H1 (cell line): ENCODE results near the gene GRPR. TPM values are rescaled to one million over a fixed set of nuclear protein-coding genes. Genes with fewer than 3 reads are reported as not detected.
"Not testable (repeated sequence)": the region's sequence is repeated elsewhere in the genome, so short reads cannot be mapped to it uniquely, and the experiment has no call there.

Source experiments
- CTCF ChIA-PET: fragments of 300-600 bp; sonication (Branson Sonifier 250); formaldehyde crosslinking; loops from one replicate; lab custom pipeline; 2021; ENCODE audit not compliant: partially characterized antibody; lab: Charles Lee
- POLR2A ChIA-PET: fragments of 300-600 bp; sonication (Branson Sonifier 250); formaldehyde crosslinking; loops from one replicate; lab custom pipeline; 2021; ENCODE audit warnings: inconsistent platforms; ENCODE audit not compliant: partially characterized antibody; lab: Charles Lee
- DNase-seq, 2 experiments: peaks; one replicate each; pipeline versions ENCODE4 v3.0.0 to v3.0.0-alpha.2; 2010 to 2022; ENCODE audit warnings: low spot score in 2 of 2, low read depth in 1 of 2, mixed read lengths in 1 of 2
- FAIRE-seq: peaks from 2 replicates; lab custom pipeline; 2011; peaks lifted over from hg19 to GRCh38; lab: Jason Lieb, UNC
- H2AFZ ChIP-seq: 2 replicates; pipeline ENCODE4 v1.8.1; 2012; ENCODE audit warnings: low read length, inconsistent platforms
- H2AK5ac ChIP-seq: 2 replicates; pipeline ENCODE4 v1.6.1; 2013; ENCODE audit warnings: low read depth, low read length
- H2BK120ac ChIP-seq: replicated peaks from 2 replicates; pipeline ENCODE3; 2013; ENCODE audit warnings: low read depth, low read length, inconsistent platforms
- H2BK12ac ChIP-seq: 2 replicates; pipeline ENCODE4 v1.6.1; 2013; ENCODE audit warnings: low read depth, low read length
- H2BK15ac ChIP-seq: 2 replicates; pipeline ENCODE4 v1.6.1; 2013; ENCODE audit warnings: low read length
- H2BK20ac ChIP-seq: 2 replicates; pipeline ENCODE4 v1.6.1; 2013; ENCODE audit warnings: low read length
- H2BK5ac ChIP-seq: 2 replicates; pipeline ENCODE4 v1.6.1; 2013; ENCODE audit warnings: low read depth, low read length
- H3K14ac ChIP-seq: 2 replicates; pipeline ENCODE4 v1.6.1; 2013; ENCODE audit warnings: inconsistent platforms; ENCODE audit not compliant: insufficient read length
- H3K18ac ChIP-seq: 2 replicates; pipeline ENCODE4 v1.6.1; 2013; ENCODE audit warnings: low read length; ENCODE audit errors: extremely low read depth
- H3K23ac ChIP-seq: 2 replicates; pipeline ENCODE4 v1.6.1; 2013; ENCODE audit warnings: inconsistent platforms; ENCODE audit not compliant: insufficient read length
- H3K23me2 ChIP-seq: 2 replicates; pipeline ENCODE4 v1.6.1; 2013; ENCODE audit warnings: low read depth, low read length
- H3K27ac ChIP-seq: 2 replicates; pipeline ENCODE4 v1.6.1; 2011; ENCODE audit warnings: low read depth, low read length, inconsistent platforms
- H3K27me3 ChIP-seq, 4 experiments: replicated peaks in 1 of 4; 1 replicate in 1 of 4; 2 replicates in 3 of 4; pipeline versions ENCODE4 v1.6.1 to v1.8.1; 2011 to 2013; ENCODE audit warnings: low read length in 3 of 4, mild to moderate bottlenecking in 3 of 4, inconsistent platforms in 2 of 4, mixed read lengths in 2 of 4, moderate library complexity in 1 of 4; ENCODE audit not compliant: control insufficient read depth in 3 of 4, insufficient read depth in 3 of 4; ENCODE audit errors: extremely low read depth in 1 of 4
- H3K36me3 ChIP-seq, 4 experiments: 2 replicates each; pipeline versions ENCODE4 v1.6.1 to v1.8.1; 2011 to 2013; ENCODE audit warnings: mild to moderate bottlenecking in 4 of 4, low read length in 3 of 4, moderate library complexity in 2 of 4, control low read depth in 1 of 4, inconsistent platforms in 1 of 4; ENCODE audit not compliant: insufficient read depth in 4 of 4, control insufficient read depth in 2 of 4
- H3K4ac ChIP-seq: replicated peaks from 2 replicates; pipeline ENCODE3; 2013; ENCODE audit warnings: low read length, low read depth, mixed read lengths, inconsistent platforms; ENCODE audit not compliant: insufficient read length
- H3K4me1 ChIP-seq, 4 experiments: replicated peaks in 1 of 4; 1 replicate in 1 of 4; 2 replicates in 3 of 4; pipeline versions ENCODE4 v1.6.1 to v1.8.1; 2011 to 2013; ENCODE audit warnings: low read length in 3 of 4, inconsistent platforms in 2 of 4, mixed read lengths in 1 of 4; ENCODE audit not compliant: insufficient read depth in 4 of 4, control insufficient read depth in 3 of 4
- H3K4me2 ChIP-seq, 2 experiments: 2 replicates each; pipeline versions ENCODE4 v1.6.1 to v1.8.1; 2011 to 2013; ENCODE audit warnings: low read depth in 2 of 2, low read length in 2 of 2, control low read depth in 1 of 2, inconsistent platforms in 1 of 2, mild to moderate bottlenecking in 1 of 2; ENCODE audit not compliant: insufficient read depth in 1 of 2
- H3K4me3 ChIP-seq, 4 experiments: fragments of 200-600, 300-600 bp in 1 of 4; sonication (generic), shearing (Covaris generic), sonication (Bioruptor Twin) in 1 of 4; 2 replicates each; pipeline versions ENCODE4 v1.5.1 to v1.8.1; 2011 to 2016; ENCODE audit warnings: low read length in 4 of 4, low read depth in 3 of 4, control low read depth in 2 of 4, inconsistent platforms in 2 of 4, mild to moderate bottlenecking in 2 of 4, mixed read lengths in 1 of 4, moderate library complexity in 1 of 4; ENCODE audit not compliant: insufficient read depth in 2 of 4; ENCODE audit errors: extremely low read depth in 1 of 4
- H3K56ac ChIP-seq: replicated peaks from 2 replicates; pipeline ENCODE3; 2013; ENCODE audit warnings: low read depth, mild to moderate bottlenecking, mixed read lengths, low read length, inconsistent platforms; ENCODE audit not compliant: insufficient read length
- H3K79me1 ChIP-seq: 2 replicates; pipeline ENCODE4 v1.6.1; 2013; ENCODE audit warnings: low read depth, low read length, control low read depth
- H3K79me2 ChIP-seq, 2 experiments: 2 replicates each; pipeline versions ENCODE4 v1.6.1 to v1.8.1; 2012 to 2013; ENCODE audit warnings: low read length in 2 of 2, mild to moderate bottlenecking in 2 of 2, inconsistent platforms in 1 of 2; ENCODE audit not compliant: insufficient read depth in 2 of 2, control insufficient read depth in 1 of 2
- H3K9ac ChIP-seq, 4 experiments: replicated peaks in 1 of 4; 1 replicate in 1 of 4; 2 replicates in 3 of 4; pipeline versions ENCODE4 v1.6.1 to v1.8.1; 2011 to 2013; ENCODE audit warnings: low read depth in 3 of 4, low read length in 3 of 4, control low read depth in 2 of 4, mild to moderate bottlenecking in 2 of 4, moderate library complexity in 2 of 4, inconsistent platforms in 1 of 4; ENCODE audit errors: extremely low read depth in 1 of 4
- H3K9me3 ChIP-seq, 2 experiments: 2 replicates each; pipeline versions ENCODE4 v1.6.1 to v1.8.1; 2012 to 2013; ENCODE audit warnings: mild to moderate bottlenecking in 2 of 2, moderate library complexity in 2 of 2, control low read depth in 1 of 2, inconsistent platforms in 1 of 2, low read depth in 1 of 2, low read length in 1 of 2, mixed read lengths in 1 of 2; ENCODE audit not compliant: insufficient read depth in 2 of 2
- H4K20me1 ChIP-seq, 2 experiments: replicated peaks in 1 of 2; 2 replicates each; pipeline versions ENCODE3 to v1.8.1; 2011 to 2013; ENCODE audit warnings: inconsistent platforms in 2 of 2, low read length in 2 of 2, mild to moderate bottlenecking in 1 of 2; ENCODE audit not compliant: insufficient read depth in 2 of 2, control insufficient read depth in 1 of 2
- H4K5ac ChIP-seq: 2 replicates; pipeline ENCODE4 v1.6.1; 2013; ENCODE audit warnings: low read length, low read depth, mixed read lengths, inconsistent platforms; ENCODE audit not compliant: insufficient read length
- H4K8ac ChIP-seq: 2 replicates; pipeline ENCODE4 v1.8.0; 2013; ENCODE audit warnings: mild to moderate bottlenecking, moderate library complexity, low read length, inconsistent platforms; ENCODE audit not compliant: insufficient read depth; ENCODE audit errors: extremely low read depth
- H4K91ac ChIP-seq: replicated peaks from 2 replicates; pipeline ENCODE3; 2013; ENCODE audit warnings: low read length, mixed read lengths, inconsistent platforms; ENCODE audit not compliant: insufficient read length
- HDAC2 ChIP-seq, 2 experiments: fragments of 300-600 bp in 1 of 2; sonication (generic) in 1 of 2; IDR thresholded peaks; 2 replicates each; pipeline ENCODE4 v1.6.1; 2011 to 2012; ENCODE audit warnings: low read depth in 2 of 2, low read length in 2 of 2, mild to moderate bottlenecking in 2 of 2, moderate library complexity in 2 of 2, borderline replicate concordance in 1 of 2, inconsistent platforms in 1 of 2
- NRF1 ChIP-seq: IDR thresholded peaks from 2 replicates; pipeline ENCODE4 v1.6.1; 2011; ENCODE audit warnings: mild to moderate bottlenecking, low read depth, low read length, improper control_type of control experiment
- RXRA ChIP-seq: IDR thresholded peaks from 2 replicates; pipeline ENCODE4 v1.6.1; 2011; ENCODE audit warnings: low read depth, mild to moderate bottlenecking, low read length, moderate library complexity; ENCODE audit not compliant: insufficient read depth
- SIN3A ChIP-seq, 2 experiments: IDR thresholded peaks in 1 of 2; conservative IDR thresholded peaks in 1 of 2; 2 replicates each; pipeline ENCODE4 v1.6.1; 2011 to 2012; ENCODE audit warnings: low read length in 2 of 2, improper control_type of control experiment in 1 of 2, low read depth in 1 of 2, mild to moderate bottlenecking in 1 of 2
- SRF ChIP-seq: IDR thresholded peaks from 2 replicates; pipeline ENCODE4 v1.6.1; 2011; ENCODE audit warnings: mild to moderate bottlenecking, low read depth, low read length, moderate library complexity
- WGBS, 2 experiments: shearing (Covaris generic) in 1 of 2; methylation state at CpG; one replicate each; pipeline versions ENCODE4 v1.1.6 to v1.1.7; 2013 to 2015; ENCODE audit warnings: low lambda C conversion rate in 2 of 2, mixed read lengths in 2 of 2, inconsistent platforms in 1 of 2, low coverage in 1 of 2, missing lambda C conversion rate in 1 of 2; ENCODE audit not compliant: insufficient replicate concordance in 2 of 2, insufficient coverage in 1 of 2, insufficient read length in 1 of 2; ENCODE audit errors: extremely low coverage in 1 of 2, missing lambda C conversion rate in 1 of 2; 5-methylcytosine and 5-hydroxymethylcytosine counted together
- polyA plus RNA-seq, 7 experiments: library from polyadenylated mRNA; depleted of rRNA in 3 of 7; stranded (reverse) in 5 of 7; unstranded in 2 of 7; fragments of >200 nt in 5 of 7; fragments of 200-250 nt in 2 of 7; gene quantifications; 1 replicate in 5 of 7; 2 replicates in 1 of 7; 4 replicates in 1 of 7; pipeline versions ENCODE4 v1.2.1 to v1.2.3, GENCODE V29; 2011 to 2013; ENCODE audit warnings: missing spikeins in 2 of 7, mixed read lengths in 2 of 7
- total RNA-seq: library from RNA; stranded (reverse); fragmentation: NEBNext Ultra II Directional; extraction: Animal tissue kit (Norgen Biotek cat#: 25700); gene quantifications from 2 replicates; pipeline ENCODE4 v1.2.1, GENCODE V29; 2021
- TF ChIP-seq, protein P1 (sequence below): IDR thresholded peaks from 2 replicates; pipeline ENCODE4 v1.6.1; 2011; ENCODE audit warnings: low read depth, mild to moderate bottlenecking, low read length; ENCODE audit not compliant: insufficient read depth

GRPR gene
- total and polyA plus RNA-seq, 2 of the 8 experiments (the other 6 are each of a cell fraction or from before 2014, with no cell fraction given): 18.6 to 78.4 TPM

DNA sequence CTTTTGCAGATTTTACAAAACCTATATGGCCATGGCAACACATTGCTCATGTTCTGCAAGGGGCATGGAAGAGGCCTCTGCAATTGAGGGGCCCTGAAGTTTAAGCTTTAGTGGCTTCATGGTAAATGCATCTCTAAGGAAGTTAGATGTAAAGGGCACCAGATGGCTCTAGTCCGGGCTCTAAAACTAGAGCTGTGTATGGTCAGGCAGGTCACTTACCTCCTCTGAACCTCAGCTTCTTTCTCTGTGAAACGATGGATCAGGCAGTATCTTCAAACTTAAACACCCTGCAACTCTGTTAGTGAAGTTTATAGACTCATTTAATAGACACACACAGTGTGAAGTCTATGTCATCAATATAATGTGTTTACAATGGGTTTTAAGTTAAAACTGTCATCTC, 53.9 kb downstream of the GRPR start (continued):
- TF ChIP-seq HDAC2 (IDR thresholded peaks at IDR 0.05; ENCODE audit: borderline replicate concordance in 1 of 2, low read depth in 2 of 2, low read length in 2 of 2) (no peak), NRF1 (no peak), SIN3A (conservative IDR thresholded peaks at IDR 0.05 in 1 of 2, IDR thresholded peaks at IDR 0.05 in 1 of 2; ENCODE audit: low read depth in 1 of 2, low read length in 2 of 2) (no peak), RXRA (no peak), SRF (no peak)
- TF ChIP-seq, protein P1, sequence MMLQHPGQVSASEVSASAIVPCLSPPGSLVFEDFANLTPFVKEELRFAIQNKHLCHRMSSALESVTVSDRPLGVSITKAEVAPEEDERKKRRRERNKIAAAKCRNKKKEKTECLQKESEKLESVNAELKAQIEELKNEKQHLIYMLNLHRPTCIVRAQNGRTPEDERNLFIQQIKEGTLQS: no peak

- H3K79me1 ChIP-seq, H4K91ac ChIP-seq, FAIRE-seq, H4K20me1 ChIP-seq, H4K5ac ChIP-seq, DNase-seq, H2AFZ ChIP-seq, H3K18ac ChIP-seq, H3K56ac ChIP-seq, H2AK5ac ChIP-seq, H3K23me2 ChIP-seq, H3K27me3 ChIP-seq, H3K4ac ChIP-seq, H2BK5ac ChIP-seq, H3K4me3 ChIP-seq, H4K8ac ChIP-seq, H3K27ac ChIP-seq, H2BK20ac ChIP-seq, H3K9ac ChIP-seq, H3K23ac ChIP-seq, H2BK15ac ChIP-seq, H3K36me3 ChIP-seq, H3K14ac ChIP-seq, H2BK12ac ChIP-seq, H2BK120ac ChIP-seq, H3K79me2 ChIP-seq, H3K9me3 ChIP-seq, H3K4me2 ChIP-seq, CTCF ChIA-PET: not testable (repeated sequence)
- WGBS, 2 experiments: 83% methylated on average over 7 of the region's 10 CpGs; no CpG with 5 or more reads in 1 of the 2 experiments
- peaks cover 2 to 16% (median 12%) of the 10 kb centered on the region in 4 experiments; a peak in 5 of 7 replicates for H3K4me1 ChIP-seq
- POLR2A ChIA-PET: interaction anchor here (1.1 kb wide), 1 partner anchor 23 kb away, joined by 3 read pairs; no protein-coding TSS in a partner anchor
Observed at GRCh38 chrX:16183843-16184242, 60.5 kb downstream of the GRPR start.
